Fibroblast of lung (primary cell): ENCODE measurements around the gene GRIA1. TPM values are rescaled to one million over a fixed set of nuclear protein-coding genes. Genes with fewer than 3 reads are reported as not detected.

Source experiments
- DNase-seq, 2 donors: peaks; one replicate each; pipeline versions ENCODE4 v3.0.0 to v3.0.0-alpha.2; 2010; ENCODE audit warnings: low read depth in 2 of 2
- H2AFZ ChIP-seq: 2 replicates; pipeline ENCODE4 v1.5.1; 2012; ENCODE audit warnings: low read length, control low read depth, inconsistent platforms
- H3K27ac ChIP-seq: 2 replicates; pipeline ENCODE4 v1.5.1; 2011; ENCODE audit warnings: low read length, control low read depth; ENCODE audit not compliant: insufficient read depth
- H3K27me3 ChIP-seq: 2 replicates; pipeline ENCODE4 v1.5.1; 2011; ENCODE audit warnings: mild to moderate bottlenecking, low read length; ENCODE audit not compliant: control insufficient read depth, insufficient read depth
- H3K36me3 ChIP-seq: 2 replicates; pipeline ENCODE4 v1.5.1; 2011; ENCODE audit warnings: low read length; ENCODE audit not compliant: control insufficient read depth, insufficient read depth
- H3K4me1 ChIP-seq: 2 replicates; pipeline ENCODE4 v1.5.1; 2011; ENCODE audit warnings: low read length; ENCODE audit not compliant: control insufficient read depth, insufficient read depth; ENCODE audit errors: extremely low read depth
- H3K4me2 ChIP-seq: 2 replicates; pipeline ENCODE4 v1.5.1; 2011; ENCODE audit warnings: low read length, control low read depth; ENCODE audit not compliant: insufficient read depth; ENCODE audit errors: extremely low read depth
- H3K4me3 ChIP-seq, 4 experiments: fragments of 200-600 bp in 1 of 4; sonication (generic) in 1 of 4; replicated peaks in 1 of 4; 2 replicates each; pipeline ENCODE4 v1.5.1; 2011 to 2016; ENCODE audit warnings: low read length in 4 of 4, low read depth in 3 of 4, mild to moderate bottlenecking in 3 of 4, control low read depth in 2 of 4, inconsistent platforms in 1 of 4, mixed read lengths in 1 of 4; ENCODE audit not compliant: insufficient read depth in 1 of 4; ENCODE audit errors: control extremely low read depth in 1 of 4
- H3K79me2 ChIP-seq: 2 replicates; pipeline ENCODE4 v1.5.1; 2012; ENCODE audit warnings: mild to moderate bottlenecking, low read length, inconsistent platforms; ENCODE audit not compliant: control insufficient read depth, insufficient read depth
- H3K9ac ChIP-seq: 2 replicates; pipeline ENCODE4 v1.5.1; 2011; ENCODE audit warnings: mild to moderate bottlenecking, low read length, control low read depth; ENCODE audit not compliant: insufficient read depth
- H3K9me3 ChIP-seq: 2 replicates; pipeline ENCODE4 v1.5.1; 2012; ENCODE audit warnings: low read depth, low read length; ENCODE audit not compliant: control insufficient read depth, insufficient read depth
- H4K20me1 ChIP-seq: 2 replicates; pipeline ENCODE4 v1.5.1; 2011; ENCODE audit warnings: low read length; ENCODE audit not compliant: control insufficient read depth, insufficient read depth; ENCODE audit errors: extremely low read depth
- EZH2 ChIP-seq: IDR thresholded peaks from 2 replicates; pipeline ENCODE4 v1.5.1; 2012; ENCODE audit warnings: low read length, control low read depth, mild to moderate bottlenecking; ENCODE audit errors: missing control alignments
- polyA plus RNA-seq, 2 donors: library from polyadenylated mRNA; depleted of rRNA in 1 of 2; stranded (reverse) in 1 of 2; unstranded in 1 of 2; fragments of >200 nt; gene quantifications; 2 replicates each; pipeline ENCODE4 v1.2.1, GENCODE V29; 2011 to 2012; ENCODE audit warnings: missing spikeins in 1 of 2
- total RNA-seq: library from RNA; depleted of rRNA; stranded (reverse); fragments of >200 nt; gene quantifications from 2 replicates; pipeline ENCODE4 v1.2.1, GENCODE V29; 2014
- TF ChIP-seq, protein P1 (sequence below), 2 donors: IDR thresholded peaks in 1 of 2; conservative IDR thresholded peaks in 1 of 2; 1 replicate in 1 of 2; 2 replicates in 1 of 2; pipeline ENCODE4 v1.5.1; 2011 to 2012; ENCODE audit warnings: low read length in 2 of 2, control low read depth in 1 of 2, inconsistent platforms in 1 of 2, low read depth in 1 of 2, mild to moderate bottlenecking in 1 of 2

The GRIA1 gene
- total and polyA plus RNA-seq, 2 donors (not counting 1 experiment from before 2014, with no cell fraction given): 2.0 to 4.5 TPM

DNA sequence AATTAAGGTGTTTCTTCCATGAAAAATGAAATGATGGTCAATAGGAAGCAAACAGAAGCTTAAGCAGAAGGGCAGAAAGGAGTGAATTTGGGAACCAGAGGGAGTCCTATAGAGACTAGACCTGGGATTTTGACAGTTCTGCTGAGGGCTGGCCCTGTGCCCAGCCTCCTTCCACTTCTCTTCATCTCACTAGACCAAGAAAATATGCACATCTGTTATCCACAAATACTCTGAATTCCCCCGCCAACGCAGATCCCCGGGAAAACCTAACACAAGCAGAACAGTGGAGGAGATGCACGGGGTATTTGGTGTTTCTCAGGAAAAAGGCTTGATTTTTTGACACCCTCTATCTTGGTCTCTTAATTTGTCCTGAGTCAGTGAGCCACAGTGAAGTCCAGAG lies 22.7 kb downstream of the GRIA1 start:
- Histone ChIP-seq H4K20me1 (no peaks in the 10 kb centered on the region), H3K27me3 (no peaks in the 10 kb centered on the region), H2AFZ (no peak overlapping the region), H3K27ac (no peak overlapping the region), H3K79me2 (no peaks in the 10 kb centered on the region), H3K4me2 (no peak overlapping the region), H3K36me3 (no peaks in the 10 kb centered on the region), H3K4me1 (no peaks in the 10 kb centered on the region), H3K9ac (no peak overlapping the region), H3K9me3 (no peaks in the 10 kb centered on the region), H3K4me3 (no peak overlapping the region)
- no peak for TF ChIP-seq EZH2
- TF ChIP-seq, protein P1, sequence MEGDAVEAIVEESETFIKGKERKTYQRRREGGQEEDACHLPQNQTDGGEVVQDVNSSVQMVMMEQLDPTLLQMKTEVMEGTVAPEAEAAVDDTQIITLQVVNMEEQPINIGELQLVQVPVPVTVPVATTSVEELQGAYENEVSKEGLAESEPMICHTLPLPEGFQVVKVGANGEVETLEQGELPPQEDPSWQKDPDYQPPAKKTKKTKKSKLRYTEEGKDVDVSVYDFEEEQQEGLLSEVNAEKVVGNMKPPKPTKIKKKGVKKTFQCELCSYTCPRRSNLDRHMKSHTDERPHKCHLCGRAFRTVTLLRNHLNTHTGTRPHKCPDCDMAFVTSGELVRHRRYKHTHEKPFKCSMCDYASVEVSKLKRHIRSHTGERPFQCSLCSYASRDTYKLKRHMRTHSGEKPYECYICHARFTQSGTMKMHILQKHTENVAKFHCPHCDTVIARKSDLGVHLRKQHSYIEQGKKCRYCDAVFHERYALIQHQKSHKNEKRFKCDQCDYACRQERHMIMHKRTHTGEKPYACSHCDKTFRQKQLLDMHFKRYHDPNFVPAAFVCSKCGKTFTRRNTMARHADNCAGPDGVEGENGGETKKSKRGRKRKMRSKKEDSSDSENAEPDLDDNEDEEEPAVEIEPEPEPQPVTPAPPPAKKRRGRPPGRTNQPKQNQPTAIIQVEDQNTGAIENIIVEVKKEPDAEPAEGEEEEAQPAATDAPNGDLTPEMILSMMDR (conservative IDR thresholded peaks at IDR 0.05 in 1 of 2, IDR thresholded peaks at IDR 0.05 in 1 of 2; ENCODE audit: low read depth in 1 of 2, low read length in 2 of 2): no peak
- peak in 1 of 2 donors; percentile 76 for DNase-seq

DNA sequence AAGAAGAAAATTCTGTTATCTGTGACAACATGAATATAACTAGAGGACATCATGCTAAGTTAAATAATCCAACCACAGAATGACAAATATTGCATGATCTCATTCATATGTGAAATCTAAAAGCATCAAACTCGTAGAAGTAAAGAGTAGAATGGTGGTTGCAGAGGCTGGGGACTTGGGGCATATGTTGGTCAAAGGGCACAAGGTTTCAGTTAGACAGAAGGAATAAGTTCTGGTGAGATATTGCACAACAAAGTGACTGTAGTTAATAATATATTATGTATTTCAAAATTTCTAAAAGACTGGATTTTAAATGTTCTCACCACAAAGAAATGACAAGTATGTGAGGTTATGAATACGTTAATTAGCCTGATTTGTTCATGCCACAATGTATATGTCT lies 24.8 kb downstream of the GRIA1 start:
- no peaks in the 10 kb centered on the region for H3K36me3 ChIP-seq
- no peak overlapping the region for H3K4me2 ChIP-seq
- no peaks in the 10 kb centered on the region for H3K9me3 ChIP-seq
- no peak overlapping the region for H3K9ac ChIP-seq
- H3K4me3 ChIP-seq: no peak overlapping the region
- H3K27me3 ChIP-seq: no peaks in the 10 kb centered on the region
- no peaks in the 10 kb centered on the region for H4K20me1 ChIP-seq
- H3K4me1 ChIP-seq: no peaks in the 10 kb centered on the region
- no peak for TF ChIP-seq EZH2
- TF ChIP-seq, protein P1 (conservative IDR thresholded peaks at IDR 0.05 in 1 of 2, IDR thresholded peaks at IDR 0.05 in 1 of 2; ENCODE audit: low read depth in 1 of 2, low read length in 2 of 2): no peak
- no peaks in the 10 kb centered on the region for H3K79me2 ChIP-seq
- no peak overlapping the region for H3K27ac ChIP-seq
- DNase-seq: peak; percentile 46 to 93
- no peak overlapping the region for H2AFZ ChIP-seq

DNA sequence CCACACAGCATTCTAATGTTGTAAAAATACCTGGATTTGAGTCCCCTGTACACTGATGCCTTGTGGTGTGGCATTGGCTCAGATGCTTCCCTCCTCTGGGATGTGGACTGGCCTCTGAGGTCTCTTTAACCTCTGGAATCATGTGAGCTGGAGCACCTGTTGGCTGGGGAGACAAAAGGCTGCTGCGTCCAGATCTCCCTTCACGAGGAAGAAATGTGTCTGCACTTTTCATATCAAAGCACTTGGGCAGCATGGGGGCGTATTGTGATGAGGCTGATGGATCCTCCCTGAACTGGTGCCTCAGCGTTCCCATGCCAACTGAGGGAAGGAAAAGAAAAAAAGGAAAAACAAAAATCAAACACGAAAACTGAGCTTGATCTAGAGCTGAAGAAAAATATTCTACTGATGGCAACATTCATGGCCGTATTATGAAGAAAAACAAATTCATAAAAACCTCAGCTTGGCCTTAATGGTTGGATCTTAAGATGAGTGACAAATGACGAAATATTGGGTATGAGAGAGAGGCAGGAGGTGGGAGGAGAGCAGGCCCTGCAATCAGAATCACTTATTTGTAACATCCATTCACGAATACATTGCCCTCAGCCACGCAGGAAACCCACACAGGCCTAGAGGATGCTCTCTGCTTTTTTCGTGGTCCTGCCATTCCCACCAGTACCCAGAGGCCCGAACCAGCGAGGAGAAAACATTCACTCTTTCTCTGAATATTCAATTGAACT lies 26.2 kb downstream of the GRIA1 start:
- Histone ChIP-seq H3K4me3 (no peak overlapping the region), H3K9me3 (no peaks in the 10 kb centered on the region), H3K27ac (no peak overlapping the region), H3K4me2 (no peak overlapping the region), H2AFZ (no peak overlapping the region), H3K9ac (no peak overlapping the region), H3K27me3 (no peaks in the 10 kb centered on the region), H3K36me3 (no peaks in the 10 kb centered on the region), H4K20me1 (no peaks in the 10 kb centered on the region), H3K79me2 (no peaks in the 10 kb centered on the region), H3K4me1 (peaks cover 7% of the 10 kb centered on the region)
- TF ChIP-seq, protein P1 (conservative IDR thresholded peaks at IDR 0.05 in 1 of 2, IDR thresholded peaks at IDR 0.05 in 1 of 2; ENCODE audit: low read depth in 1 of 2, low read length in 2 of 2): no peak
- TF ChIP-seq EZH2: no peak
- DNase-seq: no peak
